Keratinocyte (primary cell): ENCODE data around the gene LGALS16. TPM values are rescaled to one million over a fixed set of nuclear protein-coding genes. Genes with fewer than 3 reads are reported as not detected.

Source experiments
- DNase-seq: peaks from one replicate; pipeline ENCODE4 v3.0.0-alpha.2; 2011; ENCODE audit warnings: low read depth, missing footprints, low spot score
- FAIRE-seq: peaks from 2 replicates; lab custom pipeline; 2011; peaks lifted over from hg19 to GRCh38; lab: Jason Lieb, UNC
- H2AFZ ChIP-seq: 2 replicates; pipeline ENCODE4 v1.6.0; 2012; ENCODE audit warnings: low read length, control low read depth, inconsistent platforms; ENCODE audit not compliant: control insufficient read depth
- H3K27ac ChIP-seq: 2 replicates; pipeline ENCODE4 v1.5.1; 2011; ENCODE audit warnings: low read length; ENCODE audit not compliant: control insufficient read depth, insufficient read depth
- H3K27me3 ChIP-seq: 3 replicates; pipeline ENCODE4 v1.6.0; 2011; ENCODE audit warnings: low read length; ENCODE audit not compliant: control insufficient read depth, insufficient read depth; ENCODE audit errors: extremely low read depth
- H3K36me3 ChIP-seq, 2 experiments: 2 replicates in 1 of 2; 3 replicates in 1 of 2; pipeline ENCODE4 v1.5.1; 2011; ENCODE audit warnings: low read length in 2 of 2, mild to moderate bottlenecking in 1 of 2; ENCODE audit not compliant: control insufficient read depth in 2 of 2, insufficient read depth in 2 of 2; ENCODE audit errors: extremely low read depth in 1 of 2
- H3K4me1 ChIP-seq: 3 replicates; pipeline ENCODE4 v1.5.1; 2011; ENCODE audit warnings: low read length; ENCODE audit not compliant: control insufficient read depth, insufficient read depth; ENCODE audit errors: extremely low read depth
- H3K4me2 ChIP-seq: 3 replicates; pipeline ENCODE4 v1.6.0; 2011; ENCODE audit warnings: low read depth, low read length; ENCODE audit not compliant: control insufficient read depth, insufficient read depth; ENCODE audit errors: extremely low read depth
- H3K4me3 ChIP-seq, 3 experiments: fragments of 200-600 bp in 1 of 3; sonication (generic) in 1 of 3; 2 replicates in 2 of 3; 3 replicates in 1 of 3; pipeline ENCODE4 v1.5.1; 2011 to 2016; ENCODE audit warnings: low read length in 3 of 3, mild to moderate bottlenecking in 3 of 3, control low read depth in 2 of 3, inconsistent platforms in 1 of 3, low read depth in 1 of 3, mixed read lengths in 1 of 3, mixed run types in 1 of 3, moderate library complexity in 1 of 3; ENCODE audit not compliant: control insufficient read depth in 2 of 3, insufficient read depth in 2 of 3; ENCODE audit errors: extremely low read depth in 1 of 3
- H3K79me2 ChIP-seq: 2 replicates; pipeline ENCODE4 v1.6.0; 2012; ENCODE audit warnings: low read length; ENCODE audit not compliant: control insufficient read depth, insufficient read depth
- H3K9ac ChIP-seq: 3 replicates; pipeline ENCODE4 v1.6.0; 2011; ENCODE audit warnings: low read length; ENCODE audit not compliant: control insufficient read depth, insufficient read depth; ENCODE audit errors: extremely low read depth
- H3K9me1 ChIP-seq: 3 replicates; pipeline ENCODE4 v1.6.0; 2011; ENCODE audit warnings: low read length; ENCODE audit not compliant: control insufficient read depth, insufficient read depth; ENCODE audit errors: extremely low read depth
- H3K9me3 ChIP-seq: 2 replicates; pipeline ENCODE4 v1.5.1; 2012; ENCODE audit warnings: low read depth, low read length; ENCODE audit not compliant: control insufficient read depth
- H4K20me1 ChIP-seq: 3 replicates; pipeline ENCODE4 v1.6.0; 2011; ENCODE audit warnings: low read length; ENCODE audit not compliant: control insufficient read depth, insufficient read depth; ENCODE audit errors: extremely low read depth
- EZH2 ChIP-seq: IDR thresholded peaks from one replicate; pipeline ENCODE4 v1.6.1; 2012; ENCODE audit warnings: inconsistent platforms, mild to moderate bottlenecking, low read length, moderate library complexity
- dilution Hi-C: fragments of 300-500 bp; cut with MboI; formaldehyde crosslinking; loops from one replicate; pipeline ENCODE4 v1.7.0; 2020; ENCODE audit warnings: low sequenced_read_pairs; ENCODE audit not compliant: extremely low pct_ligation_motif_present
- polyA plus RNA-seq, 5 experiments: library from polyadenylated mRNA; depleted of rRNA in 3 of 5; stranded (reverse) in 3 of 5; stranded (forward) in 1 of 5; unstranded in 1 of 5; fragments of >200 nt; gene quantifications; 1 replicate in 1 of 5; 2 replicates in 3 of 5; 3 replicates in 1 of 5; pipeline versions ENCODE4 v1.2.1 to v1.2.3, GENCODE V29; 2011 to 2012; ENCODE audit warnings: missing spikeins in 2 of 5, low read depth in 1 of 5, low replicate concordance in 1 of 5
- TF ChIP-seq, protein P1 (sequence below), 3 experiments: IDR thresholded peaks in 1 of 3; conservative IDR thresholded peaks in 1 of 3; optimal IDR thresholded peaks in 1 of 3; 2 replicates in 2 of 3; 3 replicates in 1 of 3; pipeline versions ENCODE3 to v1.5.1; 2011; ENCODE audit warnings: low read length in 3 of 3, mild to moderate bottlenecking in 3 of 3, moderate library complexity in 2 of 3, control low read depth in 1 of 3, inconsistent platforms in 1 of 3; ENCODE audit not compliant: insufficient read depth in 2 of 3; ENCODE audit errors: extremely low read depth in 1 of 3

LGALS16 gene
- polyA plus RNA-seq, 1 donor (not counting 4 experiments of a cell fraction or from before 2014, with no cell fraction given) = not detected

- dilution Hi-C loops = no loop called here
- H3K4me1 ChIP-seq = no peaks in the 10 kb centered on the region
- no peaks in the 10 kb centered on the region for H3K79me2 ChIP-seq
- H3K27ac ChIP-seq = no peak overlapping the region
- no peak for FAIRE-seq
- H3K4me2 ChIP-seq = no peak overlapping the region
- no peaks in the 10 kb centered on the region for H3K36me3 ChIP-seq
- H4K20me1 ChIP-seq = no peaks in the 10 kb centered on the region
- TF ChIP-seq, protein P1, sequence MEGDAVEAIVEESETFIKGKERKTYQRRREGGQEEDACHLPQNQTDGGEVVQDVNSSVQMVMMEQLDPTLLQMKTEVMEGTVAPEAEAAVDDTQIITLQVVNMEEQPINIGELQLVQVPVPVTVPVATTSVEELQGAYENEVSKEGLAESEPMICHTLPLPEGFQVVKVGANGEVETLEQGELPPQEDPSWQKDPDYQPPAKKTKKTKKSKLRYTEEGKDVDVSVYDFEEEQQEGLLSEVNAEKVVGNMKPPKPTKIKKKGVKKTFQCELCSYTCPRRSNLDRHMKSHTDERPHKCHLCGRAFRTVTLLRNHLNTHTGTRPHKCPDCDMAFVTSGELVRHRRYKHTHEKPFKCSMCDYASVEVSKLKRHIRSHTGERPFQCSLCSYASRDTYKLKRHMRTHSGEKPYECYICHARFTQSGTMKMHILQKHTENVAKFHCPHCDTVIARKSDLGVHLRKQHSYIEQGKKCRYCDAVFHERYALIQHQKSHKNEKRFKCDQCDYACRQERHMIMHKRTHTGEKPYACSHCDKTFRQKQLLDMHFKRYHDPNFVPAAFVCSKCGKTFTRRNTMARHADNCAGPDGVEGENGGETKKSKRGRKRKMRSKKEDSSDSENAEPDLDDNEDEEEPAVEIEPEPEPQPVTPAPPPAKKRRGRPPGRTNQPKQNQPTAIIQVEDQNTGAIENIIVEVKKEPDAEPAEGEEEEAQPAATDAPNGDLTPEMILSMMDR (optimal IDR thresholded peaks at IDR 0.05 in 1 of 3, IDR thresholded peaks at IDR 0.05 in 1 of 3, conservative IDR thresholded peaks at IDR 0.05 in 1 of 3; ENCODE audit: extremely low read depth in 1 of 3, insufficient read depth in 2 of 3, low read length in 3 of 3) = no peak
- no peak for TF ChIP-seq EZH2
- H3K9me3 ChIP-seq = no peaks in the 10 kb centered on the region
- H2AFZ ChIP-seq = no peak overlapping the region
- H3K9ac ChIP-seq = no peak overlapping the region
- no peaks in the 10 kb centered on the region for H3K9me1 ChIP-seq
- DNase-seq = no peak
- H3K27me3 ChIP-seq = no peaks in the 10 kb centered on the region
- no peak overlapping the region for H3K4me3 ChIP-seq
Measured at GRCh38 chr19:39637891-39638290, 17.8 kb upstream of the LGALS16 start.

DNA sequence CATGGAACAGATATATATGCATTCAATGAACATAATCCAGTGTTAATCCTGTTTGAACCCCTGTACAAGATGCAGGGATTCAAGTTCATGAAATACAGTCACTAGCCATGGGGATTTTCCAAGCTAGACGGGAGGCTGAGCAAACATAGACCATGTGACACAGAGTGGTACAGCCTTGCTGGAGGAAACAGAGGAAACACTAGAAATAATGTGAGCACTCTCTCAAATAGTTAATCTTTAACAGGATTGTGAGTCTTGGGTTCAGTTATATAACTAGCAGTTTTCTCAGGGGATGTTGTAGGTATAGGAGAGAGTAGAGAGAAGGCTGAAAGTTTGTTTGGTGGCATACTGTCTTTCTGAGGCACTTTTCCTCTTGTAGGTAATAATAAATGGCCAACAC, 13.9 kb upstream of the LGALS16 start:
- dilution Hi-C loops = no loop called here
- no peak for FAIRE-seq

More for the DNA sequence above, 13.9 kb upstream of the LGALS16 start:
- no peak overlapping the region for H3K27ac ChIP-seq
- H3K9me1 ChIP-seq = no peaks in the 10 kb centered on the region
- H3K4me1 ChIP-seq = no peaks in the 10 kb centered on the region
- no peaks in the 10 kb centered on the region for H3K36me3 ChIP-seq
- no peaks in the 10 kb centered on the region for H3K27me3 ChIP-seq
- H3K79me2 ChIP-seq = no peaks in the 10 kb centered on the region
- no peak overlapping the region for H2AFZ ChIP-seq
- no peak for DNase-seq
- H4K20me1 ChIP-seq = no peaks in the 10 kb centered on the region
- H3K4me2 ChIP-seq = no peak overlapping the region
- TF ChIP-seq, protein P1 (optimal IDR thresholded peaks at IDR 0.05 in 1 of 3, IDR thresholded peaks at IDR 0.05 in 1 of 3, conservative IDR thresholded peaks at IDR 0.05 in 1 of 3; ENCODE audit: extremely low read depth in 1 of 3, insufficient read depth in 2 of 3, low read length in 3 of 3) = no peak
- no peak for TF ChIP-seq EZH2
- no peak overlapping the region for H3K4me3 ChIP-seq
- no peaks in the 10 kb centered on the region for H3K9me3 ChIP-seq
- no peak overlapping the region for H3K9ac ChIP-seq
